Limb (tissue), 2 donors: ENCODE results near the gene FAM83G.
"Not testable (repeated sequence)": the region's sequence is repeated elsewhere in the genome, so short reads cannot be mapped to it uniquely, and the experiment has no call there.

Experiments
- DNase-seq, 2 donors: peaks; one replicate each; pipeline ENCODE4 v3.0.0-alpha.2; 2016; ENCODE audit errors: extremely low spot score in 2 of 2

The FAM83G gene

DNA sequence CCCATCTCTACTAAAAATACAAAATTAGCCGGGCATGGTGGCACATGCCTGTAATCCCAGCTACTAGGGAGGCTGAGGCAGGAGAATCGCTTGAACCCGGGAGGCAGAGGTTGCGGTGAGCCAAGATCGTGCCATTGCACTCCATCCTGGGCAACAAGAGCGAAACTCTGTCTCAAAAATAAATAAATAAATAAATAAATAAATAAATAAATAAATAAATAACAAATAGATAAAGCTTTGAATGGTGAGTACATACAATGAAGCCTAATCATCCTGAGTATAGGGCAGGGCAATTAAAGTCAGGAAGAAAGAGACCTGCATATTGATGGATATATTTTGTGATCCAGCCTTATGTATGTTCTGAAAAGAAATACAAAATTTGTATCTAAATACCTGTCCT, 48.5 kb downstream of the FAM83G start:
- not testable (repeated sequence) for DNase-seq

DNA sequence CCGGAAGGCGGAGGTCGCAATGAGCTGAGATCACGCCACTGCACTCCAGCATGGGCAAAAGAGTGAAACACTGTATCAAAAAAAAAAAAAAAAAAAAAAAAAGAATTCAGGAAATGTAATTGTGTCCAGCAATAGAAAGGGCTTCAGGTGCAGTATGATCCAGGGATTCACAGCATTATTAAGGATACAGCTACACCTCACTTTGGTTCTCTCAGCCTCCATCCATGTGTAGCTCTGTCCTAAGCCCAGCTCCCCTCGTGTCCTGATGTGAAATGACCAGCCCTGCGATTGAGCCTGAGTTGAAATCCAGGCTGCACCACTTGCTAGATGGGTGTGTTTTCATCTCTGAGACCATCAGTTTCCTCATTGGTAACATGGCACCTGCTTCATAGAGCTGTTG, 49.6 kb downstream of the FAM83G start:
- DNase-seq = no peak

DNA sequence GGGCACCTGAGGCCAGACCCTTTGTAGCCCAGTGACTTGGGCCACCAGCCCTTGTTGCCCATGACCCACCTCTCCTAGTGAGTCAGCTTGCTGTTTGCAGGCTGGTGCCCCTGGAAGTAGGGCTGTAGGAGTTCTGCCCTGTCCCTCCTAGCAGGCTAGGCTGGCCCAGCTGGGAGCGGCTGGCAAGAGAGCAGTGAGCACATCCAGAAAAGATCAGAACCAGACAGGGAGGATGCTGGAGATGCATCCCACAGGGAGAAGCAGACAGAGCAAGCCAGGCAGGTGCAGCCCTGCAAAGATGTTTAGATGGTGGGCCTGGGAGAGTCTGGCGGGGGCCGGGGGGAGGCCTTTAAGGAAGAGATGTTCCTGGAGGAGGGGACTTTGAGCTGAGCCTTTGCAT, 50.2 kb downstream of the FAM83G start:
- no peak for DNase-seq

DNA sequence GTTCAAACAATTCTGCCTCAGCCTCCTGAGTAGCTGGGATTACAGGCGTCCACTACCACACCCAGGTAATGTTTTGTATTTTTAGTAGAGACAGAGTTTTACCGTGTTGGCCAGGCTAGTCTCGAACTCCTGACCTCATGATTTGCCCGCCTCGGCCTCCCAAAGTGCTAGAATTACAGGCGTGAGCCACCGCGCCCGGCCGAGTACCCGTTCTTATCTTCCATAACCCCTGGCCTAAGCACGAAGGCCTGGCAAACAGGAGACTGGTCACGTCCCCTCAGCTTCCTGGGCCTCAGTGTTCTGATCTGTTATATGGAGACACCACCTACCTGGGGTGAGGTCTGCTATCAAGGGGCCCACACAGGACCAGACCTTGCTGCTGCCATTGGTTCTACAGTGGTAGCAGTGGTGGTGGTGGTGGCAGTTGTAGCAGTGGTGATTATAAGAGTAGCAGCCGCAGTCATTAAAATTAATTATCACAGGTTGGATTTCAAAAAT, 51.3 kb downstream of the FAM83G start:
- no peak for DNase-seq

GRCh38 chr17:18951941-18952842, 52.4 kb downstream of the FAM83G start, which contains the start of gene SLC5A10:
SLC5A10 (plus strand) TSS chr17:18952165; CDS start chr17:18952206, 41 bp downstream.
- DNase-seq = no peak

DNA sequence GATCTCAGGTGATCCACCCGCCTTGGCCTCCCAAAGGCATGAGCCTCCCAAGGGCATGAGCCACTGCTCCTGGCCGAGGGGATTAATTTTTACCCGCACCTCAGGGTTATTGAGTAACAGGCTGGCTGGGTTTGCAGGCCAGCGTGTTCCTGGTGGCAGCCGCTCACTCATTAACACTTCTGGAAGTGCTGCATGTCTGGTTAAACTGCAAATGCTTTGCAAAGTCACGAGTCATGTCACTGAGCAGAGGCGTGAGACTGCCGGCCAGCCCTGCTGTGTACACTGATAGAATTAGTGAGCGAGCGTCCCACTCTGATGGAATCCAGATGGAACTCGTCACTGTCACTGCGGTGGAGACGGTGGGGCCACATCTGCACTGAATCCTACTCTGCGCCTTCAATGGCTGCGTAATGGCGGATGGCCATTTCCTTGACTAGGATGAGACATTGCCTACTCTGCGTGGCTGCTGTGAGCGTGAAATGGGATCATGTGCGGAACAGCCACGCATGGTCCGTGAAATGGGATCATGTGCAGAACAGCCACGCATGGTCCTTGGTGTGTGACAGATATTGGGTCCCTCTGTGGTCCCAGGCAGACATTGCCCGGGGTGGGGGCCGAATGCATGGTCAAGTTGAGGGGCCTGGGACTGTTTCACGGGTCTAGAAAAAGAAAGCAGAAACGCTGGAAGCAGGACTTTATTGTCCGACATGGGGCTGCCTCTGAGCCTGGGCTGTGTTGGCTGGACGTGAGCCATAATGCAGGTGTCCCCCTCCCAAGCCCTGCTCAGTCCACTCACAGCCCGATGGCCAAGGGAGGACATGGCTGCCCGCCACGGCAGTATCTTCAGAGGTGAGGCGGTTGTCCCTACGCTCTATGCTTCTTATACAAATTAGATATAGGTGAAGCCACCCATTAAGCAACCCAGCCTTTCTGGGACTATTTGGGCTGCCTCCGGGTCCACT, 53.3 kb downstream of the FAM83G start:
- DNase-seq = no peak

GRCh38 chr17:18950346-18950745, 54.2 kb downstream of the FAM83G start:
- no peak for DNase-seq

- no peak for DNase-seq
These were observed 55.0 kb downstream of the FAM83G start for GRCh38 chr17:18949566-18949965.

DNA sequence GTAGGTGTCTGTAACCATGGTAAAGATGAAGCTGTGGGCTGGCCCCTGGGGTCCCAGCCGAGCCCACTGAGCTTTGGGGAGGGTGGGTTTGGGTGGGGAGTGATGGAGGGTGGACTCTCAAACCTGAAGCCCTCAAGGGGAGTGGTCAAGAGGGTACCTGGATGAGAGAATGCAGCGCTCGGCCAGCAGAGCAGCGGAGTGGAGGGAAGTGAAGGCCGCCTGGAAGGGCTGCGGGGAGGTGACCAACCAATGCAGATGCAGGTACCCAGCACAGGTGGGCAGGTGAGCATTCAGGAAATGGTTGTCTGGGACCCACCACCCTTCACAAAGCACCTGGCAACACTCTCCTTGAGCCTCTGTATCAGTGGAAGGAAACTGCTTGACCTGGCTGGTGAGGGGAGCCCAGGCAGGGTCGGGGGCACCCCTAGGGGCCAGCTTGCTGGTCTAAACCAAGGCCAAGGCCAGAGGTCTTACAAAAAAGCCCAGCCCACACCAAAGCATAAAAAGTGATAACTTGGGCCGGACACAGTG, 56.0 kb downstream of the FAM83G start:
- DNase-seq = no peak

- DNase-seq = no peak
These were observed 56.7 kb downstream of the FAM83G start for GRCh38 chr17:18947866-18948265.

GRCh38 chr17:18946536-18946935, 58.0 kb downstream of the FAM83G start:
- no peak for DNase-seq

DNA sequence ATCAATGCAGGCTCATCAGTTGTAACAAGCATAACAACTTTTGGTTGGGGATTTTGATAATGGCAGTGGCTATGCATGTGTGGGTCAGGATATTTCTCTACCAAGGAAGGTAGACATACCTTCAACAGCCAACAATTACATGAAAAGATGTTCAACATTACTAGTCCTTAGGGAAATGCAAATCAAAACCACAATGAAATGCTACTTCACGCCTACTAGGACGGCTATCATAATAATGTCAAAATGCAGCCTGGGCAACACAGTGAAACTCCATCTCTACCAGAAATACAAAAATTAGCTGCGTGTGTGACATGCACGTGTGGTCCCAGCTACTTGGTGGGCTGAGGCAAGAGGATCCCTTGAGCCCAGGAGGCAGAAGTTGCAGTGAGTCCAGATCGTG, 59.9 kb downstream of the FAM83G start:
- DNase-seq = no peak

- DNase-seq = no peak
These were observed 65.9 kb downstream of the FAM83G start for GRCh38 chr17:18938692-18939023.

DNA sequence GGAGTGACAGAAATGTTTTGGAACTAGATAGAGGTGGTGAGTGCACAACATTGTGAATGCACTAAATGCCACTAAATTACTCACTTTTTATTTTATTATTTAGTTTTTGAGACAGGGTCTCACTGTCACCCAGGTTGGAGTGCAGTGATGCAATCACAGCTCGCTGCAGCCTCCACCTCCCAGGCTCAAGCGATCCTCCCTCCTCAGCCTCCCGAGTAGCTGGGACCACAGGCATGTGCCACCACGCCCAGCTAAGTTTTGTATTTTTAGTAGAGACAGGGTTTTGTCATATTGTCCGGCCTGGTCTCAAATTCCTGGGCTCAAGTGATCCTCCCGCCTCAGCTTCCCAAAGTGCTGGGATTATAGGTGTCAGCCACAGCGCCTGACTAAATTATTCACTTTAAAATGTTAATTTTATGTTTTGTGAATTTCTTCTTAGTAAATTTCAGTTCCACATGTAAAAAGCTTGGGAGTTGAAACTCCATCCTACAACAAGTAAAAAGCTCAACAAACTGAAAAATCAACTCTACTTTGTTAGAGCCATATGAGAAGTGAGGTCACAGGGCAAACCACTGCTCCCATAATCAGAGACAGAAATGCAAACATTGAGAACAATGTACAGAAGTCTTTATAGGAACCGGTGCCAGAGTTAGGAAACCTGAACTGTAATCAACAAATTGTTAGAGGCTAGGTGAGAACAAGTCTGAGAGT, 66.4 kb downstream of the FAM83G start:
- no peak for DNase-seq

GRCh38 chr17:18933102-18934058, 71.2 kb downstream of the FAM83G start:
- DNase-seq = no peak

DNA sequence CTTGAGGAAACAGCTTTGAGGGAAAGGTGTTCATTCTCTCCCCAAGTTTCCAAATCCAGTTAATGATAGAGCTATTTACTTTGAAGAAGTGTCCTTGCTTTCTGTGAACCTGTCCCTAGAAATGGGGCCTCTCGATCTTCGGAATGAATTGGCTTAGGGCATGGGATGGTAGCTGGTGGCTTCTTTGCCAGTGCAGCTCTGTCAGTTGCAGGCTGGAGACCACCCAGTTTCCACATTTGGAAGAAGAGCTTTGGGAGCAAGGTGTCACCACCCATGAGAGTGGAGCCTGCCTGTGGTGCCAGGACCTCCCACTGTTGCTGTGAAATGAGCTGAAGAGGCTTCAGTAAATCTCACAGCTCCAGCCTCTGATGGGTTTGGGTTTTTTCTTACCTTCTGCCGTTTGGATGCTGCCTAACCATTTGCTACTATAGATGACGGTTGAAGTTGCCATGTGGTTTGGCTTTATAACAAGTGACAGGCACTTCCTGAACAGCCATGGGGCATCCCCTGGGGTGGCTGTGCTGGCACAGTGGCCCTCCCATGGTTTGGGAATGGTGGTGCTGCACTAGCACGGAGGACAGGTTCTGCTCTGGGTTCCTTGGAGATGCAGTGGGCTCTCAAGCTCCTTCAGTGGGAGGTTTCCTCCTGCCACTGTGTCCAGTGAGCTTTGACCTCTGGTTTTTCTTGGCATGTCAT, 72.1 kb downstream of the FAM83G start:
- DNase-seq = no peak

DNA sequence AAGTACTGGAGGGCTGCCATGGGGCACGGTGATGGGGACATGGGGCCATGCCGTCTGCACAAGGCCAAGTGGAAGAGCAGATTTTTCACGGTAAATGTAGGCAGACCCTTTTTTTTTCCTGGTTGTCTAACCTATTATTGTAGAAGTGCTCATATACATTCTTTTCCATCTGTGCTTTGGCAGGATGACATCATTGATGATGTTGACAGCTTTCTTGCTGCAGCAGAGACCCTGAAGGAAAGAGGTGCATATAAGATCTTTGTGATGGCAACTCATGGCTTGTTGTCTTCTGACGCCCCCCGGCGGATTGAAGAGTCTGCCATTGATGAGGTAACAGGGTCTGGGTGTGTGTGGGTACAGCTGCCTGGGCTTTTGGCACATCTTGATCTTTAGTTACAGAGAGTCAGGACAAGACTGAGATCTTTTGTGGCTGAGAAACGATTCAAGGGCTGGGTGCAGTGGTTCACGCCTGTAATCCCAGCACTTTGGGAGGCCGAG, 75.9 kb downstream of the FAM83G start:
- DNase-seq = no peak

DNA sequence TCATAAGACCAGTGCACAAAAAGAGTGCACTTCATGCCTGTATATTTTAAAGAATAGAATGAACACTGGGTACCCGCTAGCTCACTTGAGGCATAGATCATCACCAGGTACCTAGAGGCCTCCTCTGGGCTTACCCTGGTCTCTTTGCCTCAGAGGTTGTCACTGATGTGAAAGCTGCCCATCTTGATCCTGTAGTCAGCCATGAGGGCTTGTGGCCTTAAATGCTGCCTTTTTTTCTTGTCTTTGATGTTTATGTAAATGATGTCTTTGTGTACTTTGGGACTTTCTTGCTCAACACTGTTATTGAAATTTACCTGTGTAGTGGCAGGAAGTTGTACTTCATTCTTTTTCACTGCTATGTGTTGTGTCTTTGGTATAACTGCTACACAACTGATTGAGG, 79.4 kb downstream of the FAM83G start:
- DNase-seq = no peak

DNA sequence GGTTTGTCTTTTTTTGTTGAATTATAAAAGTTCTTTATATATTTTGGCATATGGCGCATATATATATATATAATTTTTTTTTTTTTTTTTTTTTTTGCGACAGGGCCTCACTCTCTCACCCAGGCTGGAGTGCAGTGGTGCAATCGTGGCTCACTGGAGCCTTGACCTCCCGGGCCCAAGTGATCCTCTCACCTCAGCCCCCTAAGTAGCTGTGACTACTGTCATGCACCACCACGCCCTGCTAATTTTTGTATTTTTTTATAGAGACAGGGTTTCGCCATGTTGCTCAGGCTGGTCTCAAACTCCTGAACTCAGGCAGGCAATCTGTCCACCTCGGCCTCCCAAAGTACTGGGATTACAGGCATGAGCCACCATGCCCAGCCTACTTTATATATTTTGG, 82.0 kb downstream of the FAM83G start:
- DNase-seq = not testable (repeated sequence)
